Measurements from ENCODE around the gene ANGEL1.

ANGEL1 gene

GRCh38 chr14:76775695-76776427 is 36.8 kb downstream of the ANGEL1 start:
- Histone ChIP-seq H3K4me1 (ENCODE audit: insufficient read depth, low read length) (peaks cover 14% of the 10 kb centered on the region), H3K9ac (ENCODE audit: low read length) (no peak overlapping the region), H3K4me3 (ENCODE audit: low read depth in 1 of 2, low read length in 2 of 2) (no peak overlapping the region), H3K27ac (ENCODE audit: low read depth, low read length) (no peak overlapping the region), H3K27me3 (ENCODE audit: control insufficient read depth in 1 of 2, insufficient read depth in 2 of 2, low read length in 2 of 2) (no peaks in the 10 kb centered on the region), H3K36me3 (ENCODE audit: insufficient read depth, low read length) (peaks cover 11% of the 10 kb centered on the region), H3K9me3 (ENCODE audit: low read length) (no peaks in the 10 kb centered on the region)

GRCh38 chr14:76774821-76775694 is 37.6 kb downstream of the ANGEL1 start:
- Histone ChIP-seq H3K4me1 (ENCODE audit: insufficient read depth, low read length) (peaks cover 14% of the 10 kb centered on the region), H3K4me3 (ENCODE audit: low read depth in 1 of 2, low read length in 2 of 2) (no peak overlapping the region), H3K9me3 (ENCODE audit: low read length) (no peaks in the 10 kb centered on the region), H3K27ac (ENCODE audit: low read depth, low read length) (no peak overlapping the region), H3K9ac (ENCODE audit: low read length) (no peak overlapping the region), H3K36me3 (ENCODE audit: insufficient read depth, low read length) (peaks cover 11% of the 10 kb centered on the region), H3K27me3 (ENCODE audit: control insufficient read depth in 1 of 2, insufficient read depth in 2 of 2, low read length in 2 of 2) (no peaks in the 10 kb centered on the region)

- H3K9ac ChIP-seq (ENCODE audit: low read length), result no peak overlapping the region
- H3K4me1 ChIP-seq (ENCODE audit: insufficient read depth, low read length), result peaks cover 14% of the 10 kb centered on the region
- peaks cover 11% of the 10 kb centered on the region for H3K36me3 ChIP-seq (ENCODE audit: insufficient read depth, low read length)
These were observed 38.5 kb downstream of the ANGEL1 start for GRCh38 chr14:76773956-76774820.

GRCh38 chr14:76773188-76773885 is 39.3 kb downstream of the ANGEL1 start:
- Histone ChIP-seq H3K4me3 (ENCODE audit: low read depth in 1 of 2, low read length in 2 of 2) (no peak overlapping the region), H3K9ac (ENCODE audit: low read length) (no peak overlapping the region), H3K4me1 (ENCODE audit: insufficient read depth, low read length) (peaks cover 14% of the 10 kb centered on the region)

More at GRCh38 chr14:76773956-76774820, 38.5 kb downstream of the ANGEL1 start:
- Histone ChIP-seq H3K27me3 (ENCODE audit: control insufficient read depth in 1 of 2, insufficient read depth in 2 of 2, low read length in 2 of 2) (no peaks in the 10 kb centered on the region), H3K9me3 (ENCODE audit: low read length) (no peaks in the 10 kb centered on the region), H3K27ac (ENCODE audit: low read depth, low read length) (no peak overlapping the region), H3K4me3 (ENCODE audit: low read depth in 1 of 2, low read length in 2 of 2) (no peak overlapping the region)

GRCh38 chr14:76772300-76773187 is 40.1 kb downstream of the ANGEL1 start:
- no peaks in the 10 kb centered on the region for H3K9me3 ChIP-seq (ENCODE audit: low read length)
- no peaks in the 10 kb centered on the region for H3K27me3 ChIP-seq (ENCODE audit: control insufficient read depth in 1 of 2, insufficient read depth in 2 of 2, low read length in 2 of 2)
- no peak overlapping the region for H3K4me3 ChIP-seq (ENCODE audit: low read depth in 1 of 2, low read length in 2 of 2)
- peaks cover 14% of the 10 kb centered on the region for H3K4me1 ChIP-seq (ENCODE audit: insufficient read depth, low read length)
- H3K27ac ChIP-seq (ENCODE audit: low read depth, low read length), result no peak overlapping the region
- H3K36me3 ChIP-seq (ENCODE audit: insufficient read depth, low read length), result peaks cover 7% of the 10 kb centered on the region
- no peak overlapping the region for H3K9ac ChIP-seq (ENCODE audit: low read length)

More at GRCh38 chr14:76773188-76773885, 39.3 kb downstream of the ANGEL1 start:
- H3K36me3 ChIP-seq (ENCODE audit: insufficient read depth, low read length), result peaks cover 11% of the 10 kb centered on the region
- H3K27ac ChIP-seq (ENCODE audit: low read depth, low read length), result no peak overlapping the region
- H3K9me3 ChIP-seq (ENCODE audit: low read length), result no peaks in the 10 kb centered on the region
- no peaks in the 10 kb centered on the region for H3K27me3 ChIP-seq (ENCODE audit: control insufficient read depth in 1 of 2, insufficient read depth in 2 of 2, low read length in 2 of 2)

- Histone ChIP-seq H3K27me3 (ENCODE audit: control insufficient read depth in 1 of 2, insufficient read depth in 2 of 2, low read length in 2 of 2) (no peaks in the 10 kb centered on the region), H3K27ac (ENCODE audit: low read depth, low read length) (no peak overlapping the region), H3K4me3 (ENCODE audit: low read depth in 1 of 2, low read length in 2 of 2) (no peak overlapping the region), H3K4me1 (ENCODE audit: insufficient read depth, low read length) (peaks cover 14% of the 10 kb centered on the region), H3K9ac (ENCODE audit: low read length) (no peak overlapping the region), H3K36me3 (ENCODE audit: insufficient read depth, low read length) (peaks cover 6% of the 10 kb centered on the region), H3K9me3 (ENCODE audit: low read length) (no peaks in the 10 kb centered on the region)
These were observed 41.2 kb downstream of the ANGEL1 start for GRCh38 chr14:76771437-76771980.

GRCh38 chr14:76770521-76771436 is 41.9 kb downstream of the ANGEL1 start:
- Histone ChIP-seq H3K4me3 (ENCODE audit: low read depth in 1 of 2, low read length in 2 of 2) (no peak overlapping the region), H3K4me1 (ENCODE audit: insufficient read depth, low read length) (peaks cover 14% of the 10 kb centered on the region), H3K36me3 (ENCODE audit: insufficient read depth, low read length) (peaks cover 6% of the 10 kb centered on the region), H3K9me3 (ENCODE audit: low read length) (no peaks in the 10 kb centered on the region), H3K27me3 (ENCODE audit: control insufficient read depth in 1 of 2, insufficient read depth in 2 of 2, low read length in 2 of 2) (no peaks in the 10 kb centered on the region), H3K27ac (ENCODE audit: low read depth, low read length) (no peak overlapping the region), H3K9ac (ENCODE audit: low read length) (no peak overlapping the region)

- Histone ChIP-seq H3K27me3 (ENCODE audit: control insufficient read depth in 1 of 2, insufficient read depth in 2 of 2, low read length in 2 of 2) (no peaks in the 10 kb centered on the region), H3K36me3 (ENCODE audit: insufficient read depth, low read length) (peaks cover 6% of the 10 kb centered on the region), H3K9ac (ENCODE audit: low read length) (no peak overlapping the region), H3K4me1 (ENCODE audit: insufficient read depth, low read length) (peaks cover 20% of the 10 kb centered on the region), H3K9me3 (ENCODE audit: low read length) (no peaks in the 10 kb centered on the region), H3K4me3 (ENCODE audit: low read depth in 1 of 2, low read length in 2 of 2) (no peak overlapping the region), H3K27ac (ENCODE audit: low read depth, low read length) (no peak overlapping the region)
These were observed 42.9 kb downstream of the ANGEL1 start for GRCh38 chr14:76769636-76770292.
